NCI-H1694 (cell line): ENCODE data around the gene IL1RAPL1.

Experiments used
- DNase-seq: peaks from one replicate; lab custom pipeline; 2025; lab: John Stamatoyannopoulos, UW

The IL1RAPL1 gene

DNA sequence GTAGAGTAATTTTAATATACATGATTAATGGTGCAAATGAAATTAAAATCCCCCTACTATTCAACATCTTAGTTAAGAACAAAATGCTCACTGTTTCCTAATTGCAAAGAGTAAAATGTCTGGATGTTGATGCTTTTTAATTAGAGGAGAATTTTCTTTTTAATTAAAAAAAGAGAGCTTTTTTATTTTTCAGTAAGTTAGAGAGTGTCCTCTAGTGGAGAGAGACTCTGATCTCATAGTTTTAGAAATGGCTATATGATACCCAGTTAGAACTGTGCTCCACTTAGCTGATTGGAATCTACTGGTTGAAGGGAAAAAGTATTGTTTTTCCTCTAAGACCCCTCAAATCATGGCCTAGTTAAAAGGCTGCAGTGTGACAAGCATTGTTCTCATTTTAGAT, 1316.1 kb downstream of the IL1RAPL1 start:
- no peak for DNase-seq

DNA sequence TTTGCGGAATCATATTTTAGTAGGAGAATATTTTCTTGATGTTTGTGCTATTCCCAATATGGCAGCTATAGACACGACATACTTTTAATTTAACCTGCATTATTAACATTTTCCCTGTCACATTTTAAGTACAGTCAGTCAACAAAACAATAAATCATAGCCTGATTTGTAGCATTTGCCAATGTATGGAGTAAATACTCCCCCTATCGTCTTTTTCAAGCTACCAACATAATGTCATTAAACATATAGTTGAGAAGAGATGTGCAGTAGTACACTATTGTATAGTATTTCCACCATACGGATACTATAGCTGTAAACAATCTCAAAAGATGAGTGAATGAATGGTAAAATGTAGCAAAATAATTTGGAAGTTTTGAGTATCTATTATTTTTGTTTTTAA, 1324.4 kb downstream of the IL1RAPL1 start:
- DNase-seq = no peak

DNA sequence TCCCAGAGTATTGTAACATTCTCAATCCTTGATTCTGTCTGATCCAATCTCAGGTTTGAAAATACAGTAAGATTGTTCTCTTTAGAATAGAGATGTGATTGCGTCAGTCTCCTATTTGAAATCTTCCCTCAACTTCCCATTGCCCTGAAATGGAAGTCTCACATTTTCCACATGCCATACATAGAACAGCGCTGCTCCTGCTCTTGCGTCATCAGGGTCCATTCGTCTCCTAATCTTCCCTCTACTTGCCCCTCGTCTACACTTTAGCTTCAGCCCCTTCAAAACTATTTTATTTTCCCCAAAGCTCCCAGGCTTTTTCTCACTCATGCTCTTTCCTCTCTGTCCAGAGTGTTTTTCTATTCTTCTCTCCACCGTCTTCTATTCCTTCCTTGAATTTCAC, 1326.4 kb downstream of the IL1RAPL1 start:
- DNase-seq = no peak

DNA sequence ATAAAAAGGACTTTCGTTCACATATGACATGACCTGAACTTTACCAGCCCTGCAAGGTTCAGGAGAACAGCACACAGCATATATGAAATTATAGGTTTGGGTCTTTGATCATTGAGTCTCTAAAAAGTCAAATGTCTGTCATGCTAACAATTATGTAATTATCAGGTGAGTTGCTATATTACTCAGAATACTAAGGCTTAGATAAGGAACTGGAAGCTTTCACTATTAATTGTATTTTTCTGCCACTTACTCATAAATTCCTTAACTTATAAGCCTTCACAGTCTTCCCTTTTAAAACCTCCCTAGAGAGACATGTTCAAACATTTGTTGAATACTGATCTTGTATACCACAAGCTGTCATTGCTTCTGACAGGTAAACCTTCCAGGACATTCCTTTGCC, 1335.4 kb downstream of the IL1RAPL1 start:
- DNase-seq = no peak

DNA sequence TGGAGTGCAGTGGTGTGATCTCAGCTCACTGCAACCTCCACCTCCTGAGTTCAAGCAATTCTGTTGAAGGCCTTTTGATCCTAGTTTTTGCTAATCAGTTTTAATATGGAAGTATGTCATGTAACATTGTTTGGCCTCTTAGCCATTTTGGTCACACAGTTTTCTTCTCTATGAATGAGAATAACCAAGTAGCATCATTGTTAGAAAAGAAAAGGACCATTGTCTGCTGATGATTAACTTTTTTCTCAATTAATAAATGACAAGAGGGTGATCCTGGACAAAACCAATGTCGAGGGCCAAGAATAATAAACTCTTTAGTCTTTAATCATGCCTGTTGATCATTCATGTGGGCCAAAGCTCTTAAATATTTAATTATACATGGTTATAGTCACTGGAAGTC, 1338.8 kb downstream of the IL1RAPL1 start:
- no peak for DNase-seq

DNA sequence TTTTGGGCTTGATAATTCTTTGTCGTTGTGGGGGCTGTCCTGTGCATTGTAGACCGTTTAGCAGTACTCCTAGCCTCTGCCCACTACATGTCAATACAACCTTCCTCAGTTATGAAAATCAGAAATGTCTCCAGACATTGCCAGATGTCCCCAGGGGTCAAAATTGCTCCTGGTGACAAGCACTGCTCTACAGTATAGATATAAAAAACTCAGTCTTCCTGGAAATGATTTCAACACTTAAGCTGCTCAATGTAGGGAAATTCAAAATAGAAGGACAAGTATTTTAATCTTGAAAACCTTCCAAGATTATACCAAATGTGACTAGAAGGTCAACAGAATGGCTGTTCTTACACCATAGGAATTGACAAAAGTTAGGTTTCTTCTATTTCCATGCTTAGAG, 1339.4 kb downstream of the IL1RAPL1 start:
- DNase-seq = no peak

DNA sequence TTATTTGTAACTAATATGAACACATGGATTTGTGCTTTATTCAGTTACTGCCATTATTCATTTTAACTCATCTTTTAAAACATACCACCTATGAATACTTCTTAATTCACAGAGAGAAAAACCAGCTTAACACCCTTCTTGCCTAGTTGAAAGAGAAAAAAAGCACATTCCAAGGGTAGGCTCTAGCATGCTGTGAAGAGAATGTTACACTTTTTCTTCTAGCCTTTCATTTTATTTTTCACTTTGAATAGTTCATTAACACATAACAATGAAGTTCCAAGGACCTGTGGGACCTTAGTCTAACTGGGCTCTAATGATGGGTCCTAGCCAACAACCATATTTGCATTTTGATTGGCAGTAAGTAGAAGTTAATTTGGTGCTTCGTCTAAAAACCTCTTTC, 1348.2 kb downstream of the IL1RAPL1 start:
- DNase-seq = no peak

DNA sequence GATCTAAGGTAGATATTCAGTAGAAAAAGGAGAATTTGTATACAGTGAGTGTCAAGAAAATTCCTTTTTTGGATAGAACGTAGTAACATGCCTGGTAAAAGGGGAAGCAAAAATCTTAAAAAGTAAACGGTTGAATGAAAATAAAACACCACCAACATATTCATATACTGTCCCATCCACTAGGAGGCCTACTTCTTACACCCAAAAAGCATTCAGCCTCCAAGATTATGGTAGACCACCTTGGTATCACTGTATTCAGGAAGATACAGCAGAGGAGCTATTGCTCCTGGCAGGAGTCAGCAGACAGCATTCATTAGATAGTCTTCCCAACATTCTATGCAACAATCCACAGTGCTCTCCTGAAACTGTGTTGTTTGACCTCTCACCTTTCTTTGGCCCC, 1353.5 kb downstream of the IL1RAPL1 start:
- no peak for DNase-seq

DNA sequence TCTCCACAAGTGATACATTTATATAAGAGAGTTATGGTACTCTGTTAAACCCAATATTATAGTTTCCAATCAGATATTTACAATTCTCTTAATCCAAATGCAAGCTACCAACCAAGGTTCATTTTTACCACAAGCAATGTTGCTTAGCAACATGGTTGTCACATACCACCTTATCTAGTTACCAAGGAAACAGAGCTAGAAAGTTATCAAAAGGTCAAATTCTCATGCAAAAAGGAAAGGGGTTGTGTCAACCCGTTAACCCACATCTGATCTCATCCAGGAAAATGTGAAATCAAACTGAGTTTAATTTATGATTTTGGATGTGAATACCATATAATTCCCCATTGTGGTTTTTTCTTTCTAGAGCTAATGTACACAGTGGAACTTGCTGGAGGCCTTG, 1354.0 kb downstream of the IL1RAPL1 start:
- DNase-seq = no peak

DNA sequence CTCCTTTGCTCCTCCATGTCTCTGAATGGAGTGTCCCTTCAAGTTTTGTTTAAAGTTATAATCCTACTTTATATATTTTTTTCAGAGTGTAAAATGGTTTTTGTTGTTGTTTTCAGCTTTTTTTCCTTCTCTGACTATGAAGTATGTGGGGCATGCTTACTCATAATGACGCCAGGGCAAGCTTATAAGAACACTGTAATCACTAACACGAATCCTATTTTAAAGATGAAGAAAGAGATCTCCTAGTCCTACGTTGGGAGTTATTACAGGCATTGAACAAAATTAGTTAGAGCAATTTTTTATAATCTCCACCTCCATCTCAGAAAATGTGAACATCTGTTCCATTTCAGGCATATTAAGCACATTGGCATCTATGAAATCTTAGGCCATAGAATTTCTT, 1360.0 kb downstream of the IL1RAPL1 start:
- no peak for DNase-seq

DNA sequence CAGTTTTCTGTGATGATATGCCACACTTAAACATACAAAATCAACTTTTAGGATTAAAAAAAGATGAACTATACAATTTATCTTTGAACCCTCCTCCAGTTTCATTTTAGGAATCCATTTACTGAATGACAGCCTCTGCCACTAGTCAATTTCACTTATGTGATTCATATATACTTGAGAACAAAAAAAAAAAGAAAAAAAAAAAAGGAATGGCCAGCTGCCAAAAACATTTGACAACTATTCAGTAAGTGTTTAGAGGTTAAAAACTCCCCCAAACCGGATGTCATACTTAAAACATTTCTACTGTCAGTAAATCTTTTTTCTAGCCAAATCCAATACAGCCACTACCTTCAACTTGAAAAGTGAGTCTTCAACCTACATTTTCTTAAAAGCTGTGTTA, 1361.4 kb downstream of the IL1RAPL1 start:
- no peak for DNase-seq

DNA sequence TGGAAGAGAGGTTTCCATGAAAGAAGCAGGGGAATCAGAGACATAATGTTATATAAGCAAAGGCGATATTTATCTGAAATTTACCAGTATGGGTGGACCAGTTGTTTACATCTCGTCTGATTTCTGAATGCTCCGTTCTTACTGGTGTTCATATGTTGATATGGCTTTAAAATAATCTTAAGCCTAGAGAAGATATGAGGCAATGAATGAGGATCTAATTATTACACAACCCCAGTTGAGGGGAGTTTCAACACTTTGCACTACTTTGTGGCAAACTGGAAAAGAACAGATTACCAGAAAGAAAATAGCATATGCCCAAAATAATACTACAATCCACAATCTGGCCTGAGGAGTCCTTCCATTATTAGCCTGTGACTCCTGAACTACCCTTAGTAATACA, 1364.8 kb downstream of the IL1RAPL1 start:
- DNase-seq = no peak

DNA sequence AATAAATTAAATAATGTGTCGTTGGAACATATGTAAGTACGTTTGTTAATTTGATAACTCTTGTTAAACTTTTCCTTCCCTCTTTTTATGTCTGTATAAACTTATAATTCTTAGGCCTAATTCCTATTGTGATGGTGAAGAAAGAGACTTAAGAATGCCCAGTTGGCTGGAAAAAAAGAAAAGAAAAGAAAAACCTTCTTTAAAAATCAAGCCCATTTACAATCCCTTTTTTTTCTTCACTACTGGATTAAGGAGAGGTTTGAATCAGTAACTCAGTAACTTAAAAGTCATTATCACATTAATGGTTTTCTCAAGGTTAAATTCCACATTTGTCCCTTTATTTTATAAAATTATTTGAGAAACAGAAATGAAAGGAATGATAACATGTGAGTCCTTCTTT, 1374.8 kb downstream of the IL1RAPL1 start:
- no peak for DNase-seq

DNA sequence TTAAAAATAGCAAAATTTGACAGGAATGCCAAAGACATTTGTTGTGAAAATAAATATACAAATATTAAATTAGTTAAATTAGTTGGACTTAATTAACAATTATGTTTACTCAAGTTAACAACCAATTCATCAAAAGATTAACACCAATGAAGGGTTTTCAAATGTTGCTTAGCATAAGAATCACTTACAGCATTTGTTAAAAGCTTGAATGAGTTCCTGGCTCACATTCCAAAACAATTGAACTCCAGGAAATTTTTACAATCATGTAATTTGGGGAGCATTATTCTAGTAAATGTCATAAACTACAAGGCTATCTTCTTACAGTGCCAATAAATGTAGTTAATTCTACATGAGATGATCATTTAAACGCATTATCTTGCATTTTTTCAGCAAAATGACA, 1378.4 kb downstream of the IL1RAPL1 start:
- no peak for DNase-seq

DNA sequence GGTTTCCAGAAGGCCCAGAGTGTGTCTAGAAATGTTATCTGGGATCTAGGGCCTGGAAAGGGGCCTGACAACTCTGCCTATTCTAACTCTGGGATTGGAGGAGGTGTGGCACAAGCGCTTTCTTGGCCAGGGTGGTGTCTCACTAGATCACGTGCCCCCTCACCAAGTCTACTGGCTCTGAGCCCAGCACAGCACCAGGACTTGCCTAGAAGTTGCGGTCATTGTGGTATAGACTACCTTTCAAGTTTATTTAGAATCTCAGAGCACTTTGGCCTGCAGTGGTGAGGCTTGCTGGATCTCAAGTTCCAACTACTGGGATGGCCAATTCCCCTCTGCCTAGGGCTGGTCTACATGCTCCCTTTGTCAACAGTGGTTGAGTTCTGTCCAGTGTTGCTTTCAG, 1404.8 kb downstream of the IL1RAPL1 start:
- no peak for DNase-seq

DNA sequence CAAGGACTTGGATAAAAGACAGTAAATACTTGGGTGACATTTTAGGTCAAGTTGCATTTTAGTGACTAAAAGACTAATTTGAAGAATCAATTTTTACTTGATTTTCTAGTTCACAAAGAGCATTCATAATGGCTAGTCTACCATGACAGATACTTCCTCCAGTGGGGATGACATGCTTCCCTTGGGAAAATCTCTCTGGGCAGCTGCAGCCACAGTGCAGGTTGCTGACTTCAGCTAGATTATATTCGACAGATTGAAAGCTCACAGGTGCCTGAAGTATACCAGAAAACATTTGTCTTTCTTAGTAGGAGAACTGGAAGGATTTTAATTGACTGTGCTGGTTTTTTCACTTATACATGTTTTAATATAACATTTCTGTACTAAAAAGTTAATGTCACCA, 1418.6 kb downstream of the IL1RAPL1 start:
- DNase-seq = no peak
